PC-3 (cell line): ENCODE data around the gene INCENP. TPM values are rescaled to one million over a fixed set of nuclear protein-coding genes. Genes with fewer than 3 reads are reported as not detected.

Experiments used
- ATAC-seq: fragments of 200-7000 bp; cut with Tn5 transposase; 2 replicates; pipeline ENCODE4 v1.9.1; 2020; ENCODE audit warnings: mild to moderate bottlenecking, moderate library complexity
- BruUV-seq: library from RNA; stranded (reverse); fragments of 400-500 nt; replicated peaks from 2 replicates; lab custom pipeline; 2021; lab: Mats Ljungman, UMichigan
- CTCF ChIA-PET: fragments of 300-600 bp; sonication (Branson Sonifier 250); formaldehyde crosslinking; loops from one replicate; lab custom pipeline; 2022; ENCODE audit warnings: antibody characterized with exemption; lab: Charles Lee
- POLR2A ChIA-PET: fragments of 300-600 bp; sonication (Branson Sonifier 250); formaldehyde crosslinking; loops from one replicate; lab custom pipeline; 2022; ENCODE audit warnings: antibody characterized with exemption; ENCODE audit not compliant: unreplicated experiment; lab: Charles Lee
- DNase-seq: peaks from one replicate; pipeline ENCODE4 v3.0.0-alpha.2; 2015
- H2AFZ ChIP-seq: fragments of 300-600 bp; sonication (generic); 2 replicates; pipeline ENCODE4 v1.6.0; 2016; ENCODE audit warnings: antibody characterized with exemption, low read length
- H3F3A ChIP-seq: fragments of 300-600 bp; sonication (generic); one replicate; pipeline ENCODE4 v1.6.0; 2017; ENCODE audit warnings: antibody characterized with exemption, low read length, control low read depth, mild to moderate bottlenecking; ENCODE audit not compliant: unreplicated experiment
- H3K27ac ChIP-seq: fragments of 300-600 bp; sonication (generic); 2 replicates; pipeline ENCODE4 v1.5.1; 2016; ENCODE audit warnings: mild to moderate bottlenecking, low read length
- H3K27me3 ChIP-seq: fragments of 300-600 bp; sonication (generic); 2 replicates; pipeline ENCODE4 v1.6.1; 2016; ENCODE audit warnings: low read length, mixed read lengths
- H3K36me3 ChIP-seq: fragments of 300-600 bp; sonication (generic); 2 replicates; pipeline ENCODE4 v1.6.1; 2016; ENCODE audit warnings: low read depth, mixed run types, low read length, mixed read lengths
- H3K4me1 ChIP-seq: fragments of 300-600 bp; sonication (generic); 2 replicates; pipeline ENCODE4 v1.5.1; 2016; ENCODE audit warnings: low read length; ENCODE audit not compliant: insufficient read depth
- H3K4me2 ChIP-seq: fragments of 300-600 bp; sonication (generic); 2 replicates; pipeline ENCODE4 v1.6.0; 2016; ENCODE audit warnings: low read length
- H3K4me3 ChIP-seq: fragments of 300-600 bp; sonication (generic); 2 replicates; pipeline ENCODE4 v1.5.1; 2016; ENCODE audit warnings: mild to moderate bottlenecking, low read length, mixed read lengths
- H3K79me2 ChIP-seq: fragments of 300-600 bp; sonication (generic); 2 replicates; pipeline ENCODE4 v1.6.1; 2017; ENCODE audit warnings: low read length, mixed read lengths
- H3K9ac ChIP-seq: fragments of 300-600 bp; sonication (generic); 2 replicates; pipeline ENCODE4 v1.6.0; 2016; ENCODE audit warnings: mild to moderate bottlenecking, low read length
- H3K9me2 ChIP-seq: fragments of 300-600 bp; sonication (generic); replicated peaks from 2 replicates; pipeline ENCODE4 v1.6.1; 2016; ENCODE audit warnings: mixed run types, low read length, mixed read lengths
- H3K9me3 ChIP-seq: fragments of 300-600 bp; sonication (generic); 2 replicates; pipeline ENCODE4 v1.6.1; 2016; ENCODE audit warnings: low read length, mixed read lengths
- H4K20me1 ChIP-seq: fragments of 300-600 bp; sonication (generic); 2 replicates; pipeline ENCODE4 v1.6.1; 2016; ENCODE audit warnings: low read length, mixed read lengths
- EZH2 ChIP-seq: fragments of 300-600 bp; sonication (generic); IDR thresholded peaks from one replicate; pipeline ENCODE4 v1.6.1; 2017; ENCODE audit warnings: antibody characterized with exemption, mild to moderate bottlenecking, low read length; ENCODE audit not compliant: unreplicated experiment
- EZH2phosphoT487 ChIP-seq: fragments of 300-600 bp; sonication (generic); IDR thresholded peaks from 2 replicates; pipeline ENCODE4 v1.6.1; 2018; ENCODE audit warnings: mild to moderate bottlenecking, antibody characterized with exemption, low read length, borderline replicate concordance
- intact Hi-C: fragments of 100-400 bp; cut with micrococcal nuclease; formaldehyde crosslinking; loops from 2 replicates; pipeline ENCODE4 v1.9.0; 2023
- total RNA-seq: library from RNA; depleted of rRNA; stranded (reverse); fragments of >200 nt; gene quantifications from 2 replicates; pipeline ENCODE4 v1.2.3, GENCODE V29; 2014
- TF ChIP-seq, protein P1 (sequence below): fragments of 300-600 bp; sonication (generic); conservative IDR thresholded peaks from 2 replicates; pipeline ENCODE4 v1.5.1; 2017; ENCODE audit warnings: antibody characterized with exemption, low read depth, mild to moderate bottlenecking, low read length

INCENP gene
- total RNA-seq, 1 experiment from 2014 or later, result 114 TPM

- H3K9me3 ChIP-seq, result no peaks in the 10 kb centered on the region
- H4K20me1 ChIP-seq, result peaks cover 14% of the 10 kb centered on the region
- no peak overlapping the region for H2AFZ ChIP-seq
- ChIA-PET POLR2A (no interaction called here), CTCF (no interaction called here)
- BruUV-seq, result no TSS peak
- H3K27me3 ChIP-seq, result no peaks in the 10 kb centered on the region
- no peaks in the 10 kb centered on the region for H3F3A ChIP-seq
- TF ChIP-seq EZH2, result no peak
- TF ChIP-seq, protein P1, sequence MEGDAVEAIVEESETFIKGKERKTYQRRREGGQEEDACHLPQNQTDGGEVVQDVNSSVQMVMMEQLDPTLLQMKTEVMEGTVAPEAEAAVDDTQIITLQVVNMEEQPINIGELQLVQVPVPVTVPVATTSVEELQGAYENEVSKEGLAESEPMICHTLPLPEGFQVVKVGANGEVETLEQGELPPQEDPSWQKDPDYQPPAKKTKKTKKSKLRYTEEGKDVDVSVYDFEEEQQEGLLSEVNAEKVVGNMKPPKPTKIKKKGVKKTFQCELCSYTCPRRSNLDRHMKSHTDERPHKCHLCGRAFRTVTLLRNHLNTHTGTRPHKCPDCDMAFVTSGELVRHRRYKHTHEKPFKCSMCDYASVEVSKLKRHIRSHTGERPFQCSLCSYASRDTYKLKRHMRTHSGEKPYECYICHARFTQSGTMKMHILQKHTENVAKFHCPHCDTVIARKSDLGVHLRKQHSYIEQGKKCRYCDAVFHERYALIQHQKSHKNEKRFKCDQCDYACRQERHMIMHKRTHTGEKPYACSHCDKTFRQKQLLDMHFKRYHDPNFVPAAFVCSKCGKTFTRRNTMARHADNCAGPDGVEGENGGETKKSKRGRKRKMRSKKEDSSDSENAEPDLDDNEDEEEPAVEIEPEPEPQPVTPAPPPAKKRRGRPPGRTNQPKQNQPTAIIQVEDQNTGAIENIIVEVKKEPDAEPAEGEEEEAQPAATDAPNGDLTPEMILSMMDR, result no peak
- TF ChIP-seq EZH2phosphoT487, result no peak
- peaks cover 83% of the 10 kb centered on the region for H3K36me3 ChIP-seq
- H3K79me2 ChIP-seq, result peaks cover 26% of the 10 kb centered on the region
- no peak overlapping the region for H3K9ac ChIP-seq
- no peak for DNase-seq
- H3K4me2 ChIP-seq, result no peak overlapping the region
- no peaks in the 10 kb centered on the region for H3K4me1 ChIP-seq
- no peak overlapping the region for H3K4me3 ChIP-seq
- intact Hi-C loops, result no loop called here
- no peaks in the 10 kb centered on the region for H3K9me2 ChIP-seq
- ATAC-seq, result no peak
- H3K27ac ChIP-seq, result no peak overlapping the region
Observed at GRCh38 chr11:62140304-62141110, 16.7 kb downstream of the INCENP start.

DNA sequence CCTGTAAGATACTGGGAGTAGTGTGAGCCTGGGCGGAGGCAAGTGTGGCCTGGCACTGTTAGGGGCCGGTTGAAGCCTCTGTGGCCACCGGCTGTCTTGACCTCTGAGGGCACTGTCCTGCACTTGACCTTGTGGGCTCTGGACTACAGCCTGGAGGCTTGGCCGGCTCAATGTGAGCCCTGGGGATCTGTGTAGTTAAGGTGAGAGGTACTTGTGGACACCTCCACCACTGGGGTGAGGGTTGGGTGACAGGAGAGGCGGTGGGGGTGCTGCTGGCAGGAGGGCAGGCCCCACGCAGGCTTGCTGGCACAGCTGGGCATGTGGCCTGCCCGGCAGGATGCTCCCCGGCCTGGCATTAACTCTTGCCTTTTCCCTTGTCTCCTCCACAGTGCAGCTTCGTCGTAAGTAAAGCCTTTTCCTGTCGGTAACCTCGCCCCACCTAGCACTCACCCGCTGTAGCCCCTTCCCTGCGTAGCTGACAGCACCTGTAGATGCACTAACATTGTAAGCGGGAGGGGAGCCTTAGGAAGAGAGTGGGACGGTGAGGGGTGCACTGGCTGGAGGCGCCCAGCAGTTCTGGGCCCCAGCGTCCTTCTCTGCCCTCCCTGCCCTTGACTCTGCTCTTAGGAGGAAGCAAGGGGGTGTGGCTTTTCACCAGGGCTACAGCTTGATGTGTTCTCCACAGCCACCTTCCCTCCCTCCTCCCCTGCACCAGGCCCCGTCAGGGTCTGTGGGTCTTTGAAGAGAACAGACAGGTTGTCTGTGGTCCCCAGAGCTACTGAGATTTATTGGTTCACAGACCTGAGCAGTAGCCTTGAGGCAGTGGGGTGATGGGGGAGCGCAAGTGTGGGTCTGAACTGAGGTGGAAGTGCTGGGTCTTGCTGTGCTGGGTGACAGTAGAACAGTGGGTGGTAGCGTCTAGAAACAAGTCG is 17.6 kb downstream of the INCENP start:
- no peak overlapping the region for H3K27ac ChIP-seq
- H4K20me1 ChIP-seq, result peaks cover 12% of the 10 kb centered on the region
- no peak for DNase-seq
- no peak overlapping the region for H3K9ac ChIP-seq
- H3K9me2 ChIP-seq, result no peaks in the 10 kb centered on the region
- no peak overlapping the region for H3K4me2 ChIP-seq
- H3K27me3 ChIP-seq, result no peaks in the 10 kb centered on the region
- no peak overlapping the region for H3K4me3 ChIP-seq
- intact Hi-C loops, result no loop called here
- peaks cover 18% of the 10 kb centered on the region for H3K79me2 ChIP-seq
- H3K9me3 ChIP-seq, result no peaks in the 10 kb centered on the region
- H3K4me1 ChIP-seq, result no peaks in the 10 kb centered on the region
- ChIA-PET POLR2A (no interaction called here), CTCF (no interaction called here)
- no peak overlapping the region for H2AFZ ChIP-seq
- no peaks in the 10 kb centered on the region for H3F3A ChIP-seq
- peaks cover 89% of the 10 kb centered on the region for H3K36me3 ChIP-seq
- BruUV-seq, result no TSS peak
- no peak for ATAC-seq
- TF ChIP-seq, protein P1, result no peak
- TF ChIP-seq EZH2, result no peak
- TF ChIP-seq EZH2phosphoT487, result no peak
